PC-9 (cell line): Measurements from ENCODE around the gene CCDC15. TPM values are rescaled to one million over a fixed set of nuclear protein-coding genes. Genes with fewer than 3 reads are reported as not detected.
A peak's percentile ranks its signal among the peaks of the same experiment; 100 is the strongest.

Source experiments
- BruUV-seq: library from RNA; stranded (reverse); fragments of 400-500 nt; replicated peaks from 2 replicates; lab custom pipeline; 2021; lab: Mats Ljungman, UMichigan
- CTCF ChIA-PET: fragments of 300-600 bp; sonication (Branson Sonifier 250); formaldehyde crosslinking; loops from one replicate; lab custom pipeline; 2022; ENCODE audit warnings: antibody characterized with exemption; lab: Charles Lee
- POLR2A ChIA-PET: fragments of 300-600 bp; sonication (Branson Sonifier 250); formaldehyde crosslinking; loops from one replicate; lab custom pipeline; 2022; ENCODE audit warnings: antibody characterized with exemption; ENCODE audit not compliant: unreplicated experiment; lab: Charles Lee
- DNase-seq, 2 experiments: peaks; one replicate each; pipeline versions ENCODE4 v3.0.0 to v3.0.0-alpha.2; 2015 to 2022; ENCODE audit warnings: mixed read lengths in 1 of 2
- H2AFZ ChIP-seq: fragments of 200-600 bp; sonication (generic); 2 replicates; pipeline ENCODE4 v1.8.1; 2017; ENCODE audit warnings: antibody characterized with exemption
- H3F3A ChIP-seq: fragments of 200-600 bp; sonication (generic); 2 replicates; pipeline ENCODE4 v1.8.1; 2017; ENCODE audit warnings: antibody characterized with exemption, mild to moderate bottlenecking, low read depth; ENCODE audit not compliant: insufficient read depth
- H3K27ac ChIP-seq: fragments of 200-600 bp; sonication (generic); 2 replicates; pipeline ENCODE4 v1.6.1; 2016; ENCODE audit warnings: mixed run types
- H3K27me3 ChIP-seq: fragments of 200-600 bp; sonication (generic); 2 replicates; pipeline ENCODE4 v1.6.1; 2016; ENCODE audit warnings: low read depth, mixed run types; ENCODE audit not compliant: insufficient read depth
- H3K36me3 ChIP-seq: fragments of 200-600 bp; sonication (generic); 2 replicates; pipeline ENCODE4 v1.6.1; 2016; ENCODE audit warnings: low read depth, mixed run types
- H3K4me1 ChIP-seq: fragments of 200-600 bp; sonication (generic); replicated peaks from 2 replicates; pipeline ENCODE4 v1.6.1; 2016; ENCODE audit warnings: mixed run types; ENCODE audit not compliant: insufficient read depth
- H3K4me2 ChIP-seq: fragments of 200-600 bp; sonication (generic); 2 replicates; pipeline ENCODE4 v1.6.1; 2017; ENCODE audit warnings: mixed run types
- H3K4me3 ChIP-seq: fragments of 200-600 bp; sonication (generic); 2 replicates; pipeline ENCODE4 v1.6.1; 2016; ENCODE audit warnings: mixed run types
- H3K79me2 ChIP-seq: fragments of 200-600 bp; sonication (generic); 2 replicates; pipeline ENCODE4 v1.6.1; 2017; ENCODE audit warnings: low read depth, mixed run types
- H3K9me2 ChIP-seq: fragments of 200-600 bp; sonication (generic); 2 replicates; pipeline ENCODE4 v1.8.1; 2017; ENCODE audit warnings: mild to moderate bottlenecking; ENCODE audit not compliant: insufficient read depth
- H3K9me3 ChIP-seq: fragments of 200-600 bp; sonication (generic); 2 replicates; pipeline ENCODE4 v1.8.1; 2016; ENCODE audit warnings: low read depth; ENCODE audit not compliant: insufficient read depth
- H4K20me1 ChIP-seq: fragments of 200-600 bp; sonication (generic); 2 replicates; pipeline ENCODE4 v1.8.1; 2017; ENCODE audit not compliant: insufficient read depth
- CTCF ChIP-seq: fragments of 200-600 bp; sonication (generic); conservative IDR thresholded peaks from 2 replicates; pipeline ENCODE4 v1.6.1; 2017; ENCODE audit warnings: mixed run types, antibody characterized with exemption, mild to moderate bottlenecking, moderate library complexity
- EZH2 ChIP-seq: fragments of 200-600 bp; sonication (generic); IDR thresholded peaks from 2 replicates; pipeline ENCODE4 v1.8.0; 2017; ENCODE audit warnings: antibody characterized with exemption, low read depth
- intact Hi-C: fragments of 100-400 bp; cut with micrococcal nuclease; formaldehyde crosslinking; loops from one replicate; pipeline ENCODE4 v1.10.0; 2022; ENCODE audit not compliant: unreplicated experiment
- total RNA-seq: library from RNA; stranded (reverse); gene quantifications from 2 replicates; pipeline ENCODE4 v1.2.3, GENCODE V29; 2021

Gene CCDC15
- total RNA-seq, 1 experiment from 2014 or later, result 2.7 TPM

DNA sequence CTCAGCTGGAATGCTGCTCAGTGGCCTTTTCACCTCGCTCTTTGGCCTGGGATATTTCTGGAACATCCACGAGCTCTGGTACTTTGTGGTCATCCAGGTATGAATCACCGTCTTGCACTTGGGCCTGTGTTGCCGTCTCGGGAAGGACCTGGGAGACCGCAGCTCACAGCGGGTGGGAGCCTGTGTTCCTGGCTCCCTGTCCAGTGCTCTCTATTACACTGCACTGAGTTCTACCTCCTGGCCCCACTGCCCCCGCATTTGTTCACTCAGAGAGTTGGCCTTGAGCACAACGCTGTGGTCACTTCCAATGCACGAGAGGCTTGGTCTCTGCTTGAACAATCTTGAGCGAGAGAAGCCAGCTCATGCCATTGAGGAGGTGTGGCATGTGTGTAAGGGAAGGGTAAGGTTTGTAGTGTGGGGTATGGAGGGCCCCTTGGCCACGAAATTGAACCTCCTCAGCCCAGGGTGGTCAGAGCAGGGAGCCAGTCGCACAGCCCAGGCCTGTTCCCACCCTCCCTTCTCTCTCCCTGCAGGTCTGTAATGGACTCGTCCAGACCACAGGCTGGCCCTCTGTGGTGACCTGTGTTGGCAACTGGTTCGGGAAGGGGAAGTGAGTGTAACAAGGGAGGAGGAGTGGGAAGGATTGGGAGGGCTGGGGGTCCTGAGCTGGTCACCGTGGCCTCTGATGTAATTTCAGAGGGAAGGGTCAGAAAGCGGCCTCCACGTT lies 125.3 kb downstream of the CCDC15 start:
- TF ChIP-seq EZH2 (no peak), CTCF (no peak)
- Histone ChIP-seq H3K4me1 (peaks cover 80% of the 10 kb centered on the region), H3K36me3 (no peaks in the 10 kb centered on the region), H3K4me3 (no peak overlapping the region), H3K27ac (peak overlapping the region; percentile 80), H3K79me2 (no peaks in the 10 kb centered on the region), H3K27me3 (no peaks in the 10 kb centered on the region), H3F3A (peaks cover 28% of the 10 kb centered on the region; the same call in 1 of the 2 replicates), H2AFZ (no peak overlapping the region), H4K20me1 (no peaks in the 10 kb centered on the region), H3K4me2 (peak overlapping the region; percentile 40; the same call in 1 of the 2 replicates), H3K9me2 (no peaks in the 10 kb centered on the region), H3K9me3 (no peaks in the 10 kb centered on the region)
- ChIA-PET POLR2A (interaction anchor here (0.6 to 1.2 kb wide), 4 partner anchors 9 to 813 kb away, joined by 3 to 4 read pairs (median 3); partner anchors contain the start of gene TMEM218), CTCF (interaction anchor here (0.6 to 1.6 kb wide), 2 partner anchors 9 to 405 kb away, joined by 4 to 10 read pairs; partner anchors contain the start of gene SPA17)
- BruUV-seq, result no TSS peak
- intact Hi-C loops, result loop anchor here (2.0 to 5.0 kb wide), 2 partner anchors 31 to 117 kb away; partner anchors contain the start of gene TMEM218
- peak; percentile 49 to 74 for DNase-seq

GRCh38 chr11:125079878-125080530 lies 126.0 kb downstream of the CCDC15 start:
- TF ChIP-seq EZH2 (no peak), CTCF (no peak)
- no peaks in the 10 kb centered on the region for H3K36me3 ChIP-seq
- H3K79me2 ChIP-seq, result no peaks in the 10 kb centered on the region
- BruUV-seq, result TSS peak; percentile 5
- H3K27ac ChIP-seq, result peak overlapping the region; percentile 80
- no peaks in the 10 kb centered on the region for H3K9me3 ChIP-seq
- no peak overlapping the region for H3K4me3 ChIP-seq
- intact Hi-C loops, result loop anchor here (2.0 to 5.0 kb wide), 2 partner anchors 31 to 118 kb away; partner anchors contain the start of gene TMEM218
- DNase-seq, result no peak
- peaks cover 82% of the 10 kb centered on the region for H3K4me1 ChIP-seq
- H4K20me1 ChIP-seq, result no peaks in the 10 kb centered on the region
- ChIA-PET CTCF (interaction anchor here (0.6 kb wide), 1 partner anchor 406 kb away, joined by 4 read pairs; the partner anchor contains the start of gene SPA17), POLR2A (interaction anchor here (0.6 kb wide), 2 partner anchors 15 to 813 kb away, joined by 3 read pairs; no protein-coding TSS in a partner anchor)
- H3K9me2 ChIP-seq, result no peaks in the 10 kb centered on the region
- no peak overlapping the region for H3K4me2 ChIP-seq
- H3F3A ChIP-seq, result peaks cover 29% of the 10 kb centered on the region; the same call in 1 of the 2 replicates
- H2AFZ ChIP-seq, result no peak overlapping the region
- H3K27me3 ChIP-seq, result no peaks in the 10 kb centered on the region

- Histone ChIP-seq H4K20me1 (no peaks in the 10 kb centered on the region), H2AFZ (no peak overlapping the region), H3K27me3 (no peaks in the 10 kb centered on the region), H3K4me1 (peaks cover 78% of the 10 kb centered on the region), H3F3A (peaks cover 29% of the 10 kb centered on the region; the same call in 1 of the 2 replicates), H3K9me2 (no peaks in the 10 kb centered on the region), H3K9me3 (no peaks in the 10 kb centered on the region), H3K4me2 (no peak overlapping the region), H3K79me2 (no peaks in the 10 kb centered on the region), H3K4me3 (no peak overlapping the region), H3K36me3 (no peaks in the 10 kb centered on the region), H3K27ac (peak overlapping the region; percentile 80; the same call in 1 of the 2 replicates)
- intact Hi-C loops, result no loop called here
- DNase-seq, result no peak
- ChIA-PET CTCF (no interaction called here), POLR2A (no interaction called here)
- TF ChIP-seq EZH2 (no peak), CTCF (no peak)
- BruUV-seq, result no TSS peak
These were observed 126.5 kb downstream of the CCDC15 start for GRCh38 chr11:125080531-125080911.
